Testis (tissue), 3 donors: ENCODE measurements around the gene SYTL2. TPM values are rescaled to one million over a fixed set of nuclear protein-coding genes. Genes with fewer than 3 reads are reported as not detected.
A peak's percentile ranks its signal among the peaks of the same experiment; 100 is the strongest.

Experiments used
- DNase-seq: peaks from one replicate; pipeline ENCODE4 v3.0.0-alpha.2; 2019
- H3K27ac ChIP-seq, 2 donors: fragments of 200-600 bp; sonication (generic); one replicate each; pipeline ENCODE4 v1.5.1; 2019
- H3K27me3 ChIP-seq: fragments of 200-600 bp; sonication (generic); one replicate; pipeline ENCODE4 v1.5.1; 2019
- H3K36me3 ChIP-seq: fragments of 200-600 bp; sonication (generic); one replicate; pipeline ENCODE4 v1.5.1; 2017; ENCODE audit warnings: low read depth; ENCODE audit errors: missing control alignments
- H3K4me1 ChIP-seq: fragments of 200-600 bp; sonication (generic); one replicate; pipeline ENCODE4 v1.5.1; 2019
- H3K4me3 ChIP-seq, 2 donors: fragments of 200-600 bp; sonication (generic); one replicate each; pipeline ENCODE4 v1.5.1; 2017 to 2019
- H3K9me3 ChIP-seq: fragments of 200-600 bp; sonication (generic); one replicate; pipeline ENCODE4 v1.5.1; 2017
- POLR2A ChIP-seq: fragments of 450-650 bp; IDR thresholded peaks from one replicate; pipeline ENCODE4 v1.6.1; 2017; ENCODE audit warnings: antibody characterized with exemption, mild to moderate bottlenecking, moderate library complexity
- WGBS, 2 donors: methylation state at CpG; one replicate each; pipeline ENCODE4 v1.1.5; 2018; 5-methylcytosine and 5-hydroxymethylcytosine counted together
- intact Hi-C: fragments of 100-400 bp; cut with DNase I; formaldehyde crosslinking; loops from one replicate; pipeline ENCODE4 v1.15.1; 2023; ENCODE audit warnings: low total_unique reads
- polyA plus RNA-seq: library from polyadenylated mRNA; stranded (reverse); fragments of 350-450 nt; fragmentation: Illumina TruSeq; extraction: RNeasy Lipid Tissue Mini Kit (QIAGEN cat#74804); gene quantifications from one replicate; pipeline ENCODE4 v1.2.3, GENCODE V29; 2014; ENCODE audit warnings: low read depth, low replicate concordance; ENCODE audit not compliant: insufficient read depth
- total RNA-seq, 2 donors: library from RNA; depleted of rRNA; stranded (reverse); fragments of >200 nt; gene quantifications; one replicate each; pipeline ENCODE4 v1.2.3, GENCODE V29; 2016
- TF ChIP-seq, protein P1 (sequence below), 3 experiments: fragments of 450-650 bp in 2 of 3; fragments of 200-600 bp in 1 of 3; sonication (generic) in 1 of 3; IDR thresholded peaks; one replicate each; pipeline ENCODE4 v1.5.1; 2016 to 2019; ENCODE audit warnings: antibody characterized with exemption in 3 of 3, mild to moderate bottlenecking in 2 of 3, moderate library complexity in 1 of 3

Gene SYTL2
- total and polyA plus RNA-seq, 3 donors from 2014 or later: 12.3 to 16.9 (median 14.4) TPM

- peaks cover 11% of the 10 kb centered on the region for H3K4me1 ChIP-seq
- peak overlapping the region; percentile 71 to 84 for H3K27ac ChIP-seq
- H3K36me3 ChIP-seq: no peaks in the 10 kb centered on the region
- no peaks in the 10 kb centered on the region for H3K9me3 ChIP-seq
- 9 to 10% methylated on average over 2 of the region's 2 CpGs for WGBS, 2 donors
- no peaks in the 10 kb centered on the region for H3K27me3 ChIP-seq
- peak overlapping the region; percentile 70 to 82 for H3K4me3 ChIP-seq
- no peak for DNase-seq
- TF ChIP-seq POLR2A: no peak
- TF ChIP-seq, protein P1, sequence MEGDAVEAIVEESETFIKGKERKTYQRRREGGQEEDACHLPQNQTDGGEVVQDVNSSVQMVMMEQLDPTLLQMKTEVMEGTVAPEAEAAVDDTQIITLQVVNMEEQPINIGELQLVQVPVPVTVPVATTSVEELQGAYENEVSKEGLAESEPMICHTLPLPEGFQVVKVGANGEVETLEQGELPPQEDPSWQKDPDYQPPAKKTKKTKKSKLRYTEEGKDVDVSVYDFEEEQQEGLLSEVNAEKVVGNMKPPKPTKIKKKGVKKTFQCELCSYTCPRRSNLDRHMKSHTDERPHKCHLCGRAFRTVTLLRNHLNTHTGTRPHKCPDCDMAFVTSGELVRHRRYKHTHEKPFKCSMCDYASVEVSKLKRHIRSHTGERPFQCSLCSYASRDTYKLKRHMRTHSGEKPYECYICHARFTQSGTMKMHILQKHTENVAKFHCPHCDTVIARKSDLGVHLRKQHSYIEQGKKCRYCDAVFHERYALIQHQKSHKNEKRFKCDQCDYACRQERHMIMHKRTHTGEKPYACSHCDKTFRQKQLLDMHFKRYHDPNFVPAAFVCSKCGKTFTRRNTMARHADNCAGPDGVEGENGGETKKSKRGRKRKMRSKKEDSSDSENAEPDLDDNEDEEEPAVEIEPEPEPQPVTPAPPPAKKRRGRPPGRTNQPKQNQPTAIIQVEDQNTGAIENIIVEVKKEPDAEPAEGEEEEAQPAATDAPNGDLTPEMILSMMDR (IDR thresholded peaks at IDR 0.05): no peak
- intact Hi-C loops: no loop called here
These were observed 163.9 kb downstream of the SYTL2 start for GRCh38 chr11:85647078-85647477.

Other genes with a start within 250 kb of the SYTL2 start
- gene DLG2, start 183.8 kb downstream of the SYTL2 start, total RNA-seq: 10 to 100 TPM; 13.8 to 14.1 TPM
- 23.0 TPM for gene DLG2, start 183.8 kb downstream of the SYTL2 start, polyA plus RNA-seq
- 10 to 100 TPM; 35.0 to 36.2 TPM for gene TMEM126B, start 182.5 kb downstream of the SYTL2 start, total RNA-seq
- gene TMEM126B, start 182.5 kb downstream of the SYTL2 start, polyA plus RNA-seq: 25.7 TPM
- 10 to 100 TPM; 19.5 to 29.2 TPM for gene TMEM126A, start 163.2 kb downstream of the SYTL2 start, total RNA-seq
- gene TMEM126A, start 163.2 kb downstream of the SYTL2 start, polyA plus RNA-seq: 75.4 TPM
- gene CREBZF, start 146.0 kb downstream of the SYTL2 start, total RNA-seq: 10 to 100 TPM; 85.8 to 89.7 TPM
- gene CREBZF, start 146.0 kb downstream of the SYTL2 start, polyA plus RNA-seq: 34.7 TPM
- 10 to 100 TPM; 27.9 to 43.1 TPM for gene CCDC89, start 124.9 kb downstream of the SYTL2 start, total RNA-seq
- gene CCDC89, start 124.9 kb downstream of the SYTL2 start, polyA plus RNA-seq: 75.0 TPM
- 10 to 100 TPM; 10.2 to 22.6 TPM for gene CCDC83, start 44.2 kb upstream of the SYTL2 start, total RNA-seq
- gene CCDC83, start 44.2 kb upstream of the SYTL2 start, polyA plus RNA-seq: 29.6 TPM